GM19397 (cell line): ENCODE data around the gene LDLRAD3.
"Not testable (repeated sequence)": the region's sequence is repeated elsewhere in the genome, so short reads cannot be mapped to it uniquely, and the experiment has no call there.

Experiments used
- ATAC-seq: cut with Tn5 transposase; IDR thresholded peaks from one replicate; pipeline ENCODE4 v1.9.1; 2021; ENCODE audit warnings: mild to moderate bottlenecking, moderate library complexity; ENCODE audit not compliant: unreplicated experiment

The LDLRAD3 gene

DNA sequence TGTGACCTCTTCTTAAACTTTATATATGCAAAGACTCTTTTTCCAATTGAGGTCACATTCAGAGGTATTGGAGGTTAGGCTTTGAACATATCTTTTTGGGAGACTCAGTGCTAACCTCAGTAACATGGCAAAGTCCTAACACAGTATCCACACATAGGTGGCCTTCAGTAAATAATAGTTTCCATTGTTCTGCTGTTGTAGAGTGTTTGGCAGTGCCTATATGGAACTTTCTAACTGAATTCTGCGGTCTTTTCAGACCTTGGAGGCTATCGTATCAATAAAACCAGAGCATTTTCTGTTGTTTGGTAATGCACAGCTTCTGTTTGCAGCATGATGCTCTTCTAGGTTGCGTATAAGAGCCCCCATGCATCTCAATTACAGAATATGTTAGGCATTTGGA, 47.0 kb downstream of the LDLRAD3 start:
- ATAC-seq = no peak

DNA sequence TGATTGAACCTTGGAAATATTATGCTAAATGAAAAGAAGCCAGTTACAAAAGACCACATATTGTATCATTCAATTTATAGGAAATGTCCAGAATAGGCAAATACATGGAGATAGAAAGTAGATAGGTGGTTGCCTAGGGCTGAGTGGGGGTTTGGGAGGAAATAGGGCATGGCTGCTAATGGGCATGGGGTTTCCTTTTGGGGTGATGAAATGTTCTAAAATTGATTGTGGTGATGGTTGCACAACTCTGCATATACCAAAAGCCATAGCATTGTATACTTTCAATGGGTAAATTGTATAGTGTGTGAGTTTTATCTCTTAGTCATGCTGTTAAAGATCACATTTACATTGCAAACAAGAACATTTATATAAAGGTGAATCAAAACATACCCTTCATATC, 48.7 kb downstream of the LDLRAD3 start:
- no peak for ATAC-seq

DNA sequence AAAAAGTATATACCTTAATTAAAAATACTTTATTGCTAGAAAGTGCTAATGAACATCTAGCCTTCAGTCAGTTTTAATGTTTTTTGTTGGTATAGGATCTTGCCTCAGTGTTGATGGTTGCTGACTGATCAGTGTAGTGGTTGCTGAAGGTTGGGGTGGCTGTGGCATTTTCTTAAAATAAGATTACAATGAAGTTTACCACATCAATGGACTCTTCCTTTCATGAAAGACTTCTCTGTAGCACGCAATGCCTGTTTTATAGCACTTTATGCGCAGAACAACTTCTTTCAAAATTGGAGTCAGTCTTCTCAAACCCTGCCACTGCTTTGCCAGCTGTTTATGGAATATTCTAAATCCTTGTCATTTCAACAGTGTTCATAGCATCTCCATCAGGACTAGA, 50.6 kb downstream of the LDLRAD3 start:
- no peak for ATAC-seq

DNA sequence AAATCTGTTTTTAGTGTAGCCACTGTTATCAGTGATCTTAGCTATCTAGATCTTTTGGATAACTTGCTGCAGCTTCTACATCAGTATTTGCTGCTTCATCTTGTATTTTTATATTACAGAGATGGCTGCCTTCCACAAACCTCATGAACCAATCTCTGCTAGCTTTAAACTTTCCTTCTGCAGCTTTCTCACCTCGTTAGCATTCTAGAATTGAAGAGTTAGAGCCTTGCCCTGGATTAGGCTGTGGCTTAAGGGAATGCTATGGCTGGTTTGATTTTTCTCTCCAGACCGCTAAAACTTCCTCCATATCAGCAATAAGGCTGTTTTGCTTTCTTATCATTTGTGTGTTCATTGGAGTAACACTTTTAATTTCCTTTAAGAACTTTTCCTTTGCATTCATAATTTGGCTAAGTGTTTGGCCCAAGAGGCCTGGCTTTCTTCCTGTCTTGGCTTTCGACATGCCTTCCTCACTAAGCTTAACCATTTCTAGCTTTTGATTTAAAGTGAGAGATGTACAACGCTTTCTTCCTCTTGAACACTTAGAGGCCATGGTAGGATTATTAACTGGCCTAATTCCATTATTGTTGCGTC, 51.9 kb downstream of the LDLRAD3 start:
- no peak for ATAC-seq

DNA sequence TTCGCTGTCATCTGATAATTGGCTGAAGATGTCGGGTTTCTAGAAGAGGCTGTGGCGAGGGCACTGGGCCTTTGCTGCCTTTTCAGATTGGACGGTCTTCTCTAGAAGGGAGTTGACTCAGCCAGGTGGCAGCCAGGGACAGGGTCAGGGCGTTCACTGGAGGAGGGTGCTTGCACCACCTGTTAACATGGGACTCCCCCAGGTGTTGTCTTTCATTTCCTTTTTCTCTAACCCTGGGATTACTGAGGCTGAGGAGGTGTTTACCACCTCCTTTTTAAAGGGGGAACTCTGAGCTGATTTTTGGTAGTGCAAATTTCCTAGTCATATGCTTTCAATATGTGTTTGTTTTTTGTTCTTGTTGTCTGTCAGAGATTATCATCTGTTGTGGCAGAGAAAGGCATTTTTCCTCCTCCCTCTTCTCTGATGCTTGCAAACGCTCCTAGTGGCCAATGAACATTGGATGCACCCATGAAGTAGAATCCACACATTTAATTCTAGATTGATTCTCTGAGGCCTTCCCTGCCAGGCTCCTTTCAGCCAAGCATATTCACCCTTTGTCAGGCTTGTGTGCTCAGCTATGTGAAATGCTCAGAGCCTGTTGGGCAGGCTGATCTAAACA, 54.1 kb downstream of the LDLRAD3 start:
- ATAC-seq = no peak

DNA sequence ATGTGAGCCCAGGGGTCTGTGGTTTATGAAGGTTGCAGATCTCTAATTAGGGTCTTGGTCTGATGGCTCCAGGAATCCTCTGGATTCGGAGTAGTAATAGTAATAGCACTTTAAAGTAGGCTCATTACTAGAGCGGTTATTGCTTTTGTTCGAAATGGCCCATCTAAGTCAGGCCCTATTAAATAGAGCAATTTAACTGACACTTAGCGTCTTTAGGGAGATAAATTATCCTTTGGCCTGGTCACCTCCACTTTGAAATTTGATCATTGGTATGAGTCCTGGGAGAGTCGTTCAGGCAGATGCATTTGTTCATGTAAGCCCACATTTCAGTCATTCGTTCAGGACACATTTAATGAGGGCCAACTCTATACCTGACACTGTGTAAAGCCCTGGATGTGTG, 54.8 kb downstream of the LDLRAD3 start:
- no peak for ATAC-seq

DNA sequence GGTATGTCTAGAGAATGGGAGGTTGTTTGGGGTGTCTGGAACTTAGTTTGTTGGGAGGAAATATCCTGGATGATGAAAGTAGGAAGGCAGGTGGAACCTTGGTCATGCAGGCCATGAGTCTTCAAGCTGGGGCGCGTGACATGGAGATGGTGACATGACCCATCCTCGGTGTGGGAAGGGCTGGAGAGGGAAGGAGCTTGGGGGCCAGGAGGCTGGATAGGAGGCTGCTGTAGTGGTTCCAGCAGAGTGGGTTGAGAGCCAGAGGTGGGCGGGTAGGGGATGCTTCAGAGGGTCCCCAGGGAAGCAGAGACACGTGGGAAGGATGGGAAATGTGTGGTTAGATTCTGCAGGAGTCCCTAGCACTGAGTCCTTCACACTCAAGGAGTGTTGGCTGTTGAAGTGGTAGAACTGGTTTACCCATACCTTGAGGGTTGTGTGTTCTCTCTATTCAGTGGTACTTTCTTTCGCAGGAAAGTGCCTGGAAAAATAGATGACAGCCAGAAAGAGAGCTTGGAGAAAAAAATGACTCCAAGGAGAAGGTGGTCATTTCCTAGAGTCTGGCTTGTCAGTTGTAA, 56.8 kb downstream of the LDLRAD3 start:
- ATAC-seq = no peak

DNA sequence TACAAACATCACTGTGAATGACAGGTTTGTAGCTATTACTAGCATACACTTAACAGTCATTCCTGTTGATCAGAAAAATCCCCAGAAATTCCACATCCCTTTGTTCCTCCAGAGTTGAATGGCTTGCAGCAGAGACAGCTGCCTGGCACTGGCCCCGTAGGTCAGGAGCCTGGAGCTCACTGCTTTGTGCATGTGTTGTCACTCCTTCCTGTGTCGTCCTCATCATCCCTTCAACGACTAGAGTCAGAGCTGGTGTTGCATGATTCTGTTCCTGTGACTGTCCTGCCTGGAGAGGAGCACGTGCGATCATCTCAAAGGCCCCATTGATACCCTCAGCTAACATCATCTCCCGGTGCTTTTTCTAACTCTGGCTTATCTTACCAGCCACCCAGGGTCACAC, 58.3 kb downstream of the LDLRAD3 start:
- ATAC-seq = no peak

DNA sequence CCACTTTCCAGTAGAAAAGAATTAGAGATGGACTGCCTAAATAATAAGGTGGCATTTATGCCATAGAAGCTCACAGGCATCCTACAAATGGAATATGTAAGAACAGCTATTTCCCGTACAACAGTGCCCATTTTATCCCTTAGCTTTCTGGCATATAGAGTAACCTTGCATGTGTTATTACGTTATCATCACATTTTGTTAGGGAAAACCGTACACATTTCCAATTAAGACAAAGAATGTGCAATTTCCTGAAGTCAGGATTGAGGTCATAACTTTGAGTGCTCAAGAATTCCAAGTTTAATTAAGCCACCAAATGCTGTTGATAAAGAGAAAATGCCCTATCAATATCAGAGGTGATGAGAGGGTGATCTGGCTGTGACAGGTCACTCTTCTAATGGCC, 58.9 kb downstream of the LDLRAD3 start:
- ATAC-seq = no peak

DNA sequence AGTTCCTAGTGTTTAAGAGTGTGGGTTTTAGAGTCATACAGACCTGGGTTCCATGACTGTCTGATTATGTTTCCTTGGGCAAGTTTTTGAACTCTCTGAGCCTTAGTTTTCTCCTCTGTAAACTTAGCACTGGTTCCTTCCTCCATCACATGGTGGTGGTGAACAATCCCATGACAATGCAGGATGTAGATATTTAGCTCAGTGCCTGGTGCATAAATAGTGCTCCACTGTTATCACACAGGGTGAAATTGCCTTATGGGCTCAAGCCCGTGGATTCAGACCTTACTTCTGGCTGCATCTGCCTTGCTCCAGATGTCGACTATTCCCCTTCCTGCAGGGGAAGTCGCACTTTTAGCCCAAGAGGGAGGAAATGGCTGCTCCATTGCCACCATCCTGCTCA, 62.7 kb downstream of the LDLRAD3 start:
- ATAC-seq = no peak

DNA sequence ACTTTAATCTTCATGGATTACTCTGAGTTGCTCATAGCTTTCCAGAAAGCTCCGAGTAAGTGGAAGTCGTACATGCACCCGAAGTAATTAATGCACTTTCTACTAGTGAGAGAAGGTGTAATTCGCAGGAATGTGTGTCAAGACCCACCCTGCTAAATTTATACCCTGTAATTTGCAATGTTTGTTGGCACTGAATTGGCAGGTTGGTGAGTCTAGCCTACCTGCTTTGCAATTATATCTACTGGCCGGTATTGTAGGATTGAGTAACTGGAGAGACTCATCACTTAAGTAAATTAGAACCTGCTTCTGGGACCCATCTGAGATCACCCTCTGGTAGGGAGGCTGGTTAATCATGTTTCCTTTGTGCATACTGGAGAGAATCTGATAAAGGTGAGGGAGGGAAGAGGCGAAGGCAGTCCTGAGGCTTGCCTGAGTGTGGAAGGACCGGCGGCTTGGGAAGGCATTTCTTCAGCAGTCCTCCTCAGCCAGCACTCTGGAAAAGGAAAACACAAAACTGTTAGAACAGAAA, 63.3 kb downstream of the LDLRAD3 start:
- ATAC-seq = no peak

DNA sequence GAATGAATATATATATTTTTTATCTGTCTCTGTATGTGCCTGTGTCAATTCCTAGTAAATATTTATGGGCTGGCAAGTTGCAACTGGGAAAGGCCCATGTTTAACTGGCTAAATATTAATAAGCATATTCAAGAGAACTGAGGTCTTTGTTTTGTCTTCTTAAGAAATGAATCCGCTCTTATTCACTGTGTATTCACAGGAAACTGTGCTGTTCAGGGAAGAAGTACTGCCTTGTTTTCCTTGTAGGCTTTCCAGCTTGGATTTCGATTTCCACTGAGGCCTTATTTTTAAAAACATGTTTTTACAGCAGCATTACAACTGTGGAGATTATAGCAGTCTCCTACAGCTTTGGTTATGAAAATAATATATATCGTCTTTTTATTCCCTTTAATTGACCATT, 64.7 kb downstream of the LDLRAD3 start:
- no peak for ATAC-seq

DNA sequence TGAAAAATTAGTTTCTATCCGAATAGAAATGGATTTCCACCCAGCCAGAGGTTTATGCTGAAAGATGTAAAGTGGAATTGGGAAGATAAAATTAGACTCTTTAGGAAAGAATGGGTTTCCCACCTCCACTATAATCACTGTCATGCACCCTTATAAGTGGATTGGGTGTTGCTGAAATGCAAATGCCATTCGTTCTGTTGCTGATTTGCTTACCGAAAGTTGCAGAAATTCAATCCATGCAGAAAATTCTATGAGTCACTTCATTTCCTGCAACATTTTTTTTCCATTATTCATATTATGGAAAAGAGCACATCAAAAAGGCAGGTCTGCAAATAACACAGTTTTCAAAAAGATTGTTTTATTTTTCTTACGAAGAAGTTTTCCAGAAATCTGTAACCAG, 65.6 kb downstream of the LDLRAD3 start:
- ATAC-seq = no peak

DNA sequence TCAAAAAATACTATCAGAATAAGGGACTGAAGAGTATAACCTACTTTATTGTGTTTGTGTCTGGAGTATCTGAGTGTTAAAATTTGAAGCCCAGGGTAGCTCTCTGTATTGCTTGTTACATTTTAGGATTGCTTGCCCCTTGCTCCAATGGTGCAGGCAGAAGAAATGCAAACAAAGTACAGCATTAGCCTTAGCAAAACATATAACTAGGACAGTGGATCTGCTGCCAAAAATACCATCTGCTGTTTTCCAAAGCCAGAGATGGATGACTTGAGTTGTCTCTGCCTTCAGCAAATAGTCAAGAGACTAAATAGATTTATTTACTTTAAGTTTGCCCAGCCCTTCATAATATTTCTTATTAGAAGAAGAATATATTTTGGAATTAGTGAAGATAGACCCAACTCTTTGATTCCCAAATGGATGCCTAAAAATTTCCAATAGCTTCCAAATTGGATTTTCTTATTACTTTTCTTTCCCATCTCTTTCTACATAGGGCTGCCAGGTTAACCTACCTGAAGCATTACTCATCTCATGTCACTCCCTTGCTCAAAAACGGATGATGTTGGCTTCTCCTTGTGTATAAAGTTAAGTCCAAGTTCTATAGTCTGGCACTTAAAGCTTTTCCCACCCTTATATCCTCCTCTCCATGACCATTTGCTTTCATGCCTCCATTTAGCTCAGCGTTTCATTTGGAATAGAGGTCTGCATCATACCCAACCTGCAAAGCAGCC, 66.3 kb downstream of the LDLRAD3 start:
- no peak for ATAC-seq

DNA sequence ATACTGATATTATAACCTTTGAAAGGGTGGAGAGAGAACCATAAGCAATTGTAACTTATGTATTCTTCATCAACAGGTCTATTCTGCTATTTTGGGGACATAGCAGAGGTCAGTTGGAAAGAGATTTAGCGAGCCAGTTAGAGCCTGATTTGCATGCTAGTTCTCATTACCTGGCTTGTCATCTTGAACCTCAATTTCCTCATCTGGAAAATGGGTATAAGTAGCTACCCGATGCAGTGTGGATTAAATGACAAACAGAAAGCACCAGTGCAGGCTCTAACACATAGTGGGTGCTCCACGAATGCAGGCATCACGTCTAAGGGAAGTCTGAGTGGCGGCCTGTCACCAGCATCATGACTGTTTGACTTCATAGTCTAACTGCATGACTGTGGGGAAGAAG, 67.7 kb downstream of the LDLRAD3 start:
- ATAC-seq = no peak

DNA sequence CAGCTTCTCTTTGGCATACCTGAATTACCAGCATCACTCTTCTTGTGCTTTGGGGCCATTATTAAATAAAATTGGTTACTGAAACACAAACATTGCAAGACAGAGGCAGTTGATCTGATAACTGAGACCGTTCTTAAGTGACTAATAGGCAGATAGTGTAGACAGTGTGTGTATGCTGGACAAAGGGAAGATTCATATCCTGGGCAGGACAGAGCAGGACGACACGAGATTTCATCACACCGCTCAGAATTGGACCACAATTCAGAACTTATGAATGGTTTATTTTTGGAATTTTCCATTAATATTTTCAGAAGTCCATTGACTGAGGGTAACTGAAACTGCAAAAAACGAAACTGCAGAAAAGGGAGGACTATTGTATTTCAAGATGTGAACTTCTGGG, 68.6 kb downstream of the LDLRAD3 start:
- ATAC-seq = no peak

DNA sequence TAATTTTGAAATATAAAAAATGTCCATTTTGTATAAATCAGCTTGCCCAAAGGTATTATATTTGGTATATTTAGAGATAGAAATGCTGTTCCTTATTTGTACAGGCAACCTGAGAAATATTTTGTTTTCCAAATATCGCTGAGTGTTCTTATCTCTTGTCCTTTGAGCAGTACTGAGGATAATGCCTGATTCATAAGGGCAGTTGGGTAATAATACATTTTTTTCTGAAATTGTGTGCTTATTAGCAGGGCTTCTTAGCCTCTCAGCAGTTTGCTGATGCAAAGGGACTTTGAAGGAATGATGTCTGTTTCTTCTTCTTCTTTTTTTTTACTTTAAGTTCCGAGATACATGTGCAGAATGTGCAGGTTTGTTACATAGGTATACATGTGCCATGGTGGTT, 69.1 kb downstream of the LDLRAD3 start:
- ATAC-seq = no peak

DNA sequence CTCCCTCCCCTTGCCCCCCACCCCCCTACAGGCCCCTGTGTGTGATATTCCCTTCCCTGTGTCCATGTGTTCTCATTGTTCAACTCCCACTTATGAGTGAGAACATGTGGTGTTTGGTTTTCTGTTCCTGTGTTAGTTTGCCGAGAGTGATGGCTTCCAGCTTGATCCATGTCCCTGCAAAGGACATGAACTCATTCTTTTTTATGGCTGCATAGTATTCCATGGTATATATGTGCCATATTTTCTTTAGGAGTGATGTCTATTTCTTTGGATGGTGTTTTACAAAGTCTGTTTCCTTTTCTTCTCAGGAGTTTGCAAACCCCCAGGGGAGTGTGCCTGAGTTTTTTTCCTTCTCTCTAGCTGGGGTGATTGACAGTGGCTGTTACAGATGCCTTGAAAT, 69.6 kb downstream of the LDLRAD3 start:
- not testable (repeated sequence) for ATAC-seq

DNA sequence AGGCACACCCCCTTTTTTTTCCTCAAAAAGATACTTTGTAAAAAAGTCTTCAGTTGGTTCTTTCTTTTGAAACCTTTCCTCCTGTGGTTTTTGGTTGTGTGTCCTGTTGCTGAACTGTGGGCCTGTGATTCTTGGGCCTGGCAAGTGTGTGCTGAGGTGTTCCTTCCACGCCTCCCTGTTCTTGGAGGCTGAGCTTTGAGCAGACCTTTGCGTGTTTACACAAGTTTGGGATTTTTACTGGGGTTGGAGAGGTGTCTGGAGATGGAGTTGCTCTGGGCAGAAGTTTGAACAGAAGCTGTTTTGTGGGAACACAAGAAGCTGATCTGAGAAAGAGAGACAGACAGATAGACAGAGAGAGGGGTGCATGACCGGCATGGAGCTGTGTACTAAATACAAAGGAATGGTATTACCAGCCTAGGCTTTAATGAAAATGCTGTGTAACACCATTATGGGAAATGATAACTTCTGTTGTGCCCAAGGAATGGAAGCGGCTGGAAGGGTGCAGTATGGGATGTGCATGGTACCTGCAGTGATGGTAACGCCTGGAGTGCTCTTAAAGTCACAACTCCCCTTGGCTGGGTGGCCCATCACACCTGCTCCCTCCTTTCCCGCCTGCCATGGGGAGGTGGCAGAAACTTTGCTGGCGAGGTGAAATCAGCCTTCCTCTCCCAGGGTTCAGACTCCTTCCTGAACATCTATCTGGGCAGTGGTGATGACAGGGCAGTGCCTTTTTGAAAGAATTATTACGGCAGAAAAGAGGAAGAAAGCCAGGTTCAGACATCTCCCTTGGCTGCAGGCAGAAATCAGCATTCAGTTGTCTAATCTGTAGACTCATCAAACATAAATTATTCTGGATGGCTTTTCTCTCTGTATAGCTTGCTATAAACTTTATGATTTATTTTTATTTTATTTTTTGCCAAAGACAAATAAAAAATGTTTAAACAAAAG, 70.4 kb downstream of the LDLRAD3 start:
- ATAC-seq = no peak

DNA sequence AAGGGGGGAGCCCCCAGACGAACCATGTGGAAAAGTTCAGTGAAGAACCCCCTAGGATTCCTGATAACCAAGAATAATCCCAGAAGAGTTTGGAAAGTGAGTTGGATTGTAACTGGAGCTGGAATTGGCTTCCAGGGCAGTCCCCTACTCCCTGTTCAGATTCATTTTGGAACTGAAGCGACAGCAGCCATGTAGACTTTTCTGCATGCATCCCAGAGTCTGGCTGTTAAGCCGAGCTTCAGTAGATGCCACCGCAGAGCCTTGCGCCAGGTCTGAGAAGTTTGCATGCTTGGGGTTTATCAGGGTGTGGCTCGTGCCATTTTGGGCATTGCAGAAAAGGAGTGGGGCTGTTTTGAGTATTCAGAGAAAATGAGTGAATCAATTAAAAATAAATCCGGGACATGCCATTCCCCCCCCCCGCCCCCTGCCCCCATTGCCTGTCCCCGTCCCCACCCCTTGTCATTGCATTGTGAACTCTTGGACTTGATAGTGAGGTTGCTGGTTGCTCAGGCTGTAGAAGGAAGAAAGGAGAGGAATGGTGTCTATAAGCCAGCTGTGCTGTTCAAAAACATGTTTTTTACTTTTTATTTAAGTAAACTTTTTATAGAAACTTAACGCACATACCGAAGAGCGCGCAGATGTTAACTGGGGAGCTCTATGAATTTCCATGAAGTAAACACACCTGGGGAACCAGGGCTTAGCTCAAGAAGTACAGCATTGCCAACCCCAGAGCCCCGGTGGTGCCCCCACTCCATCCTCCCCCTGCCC, 71.2 kb downstream of the LDLRAD3 start:
- no peak for ATAC-seq
